ENCODE measurements around the gene WDR74. TPM values are rescaled to one million over a fixed set of nuclear protein-coding genes. Genes with fewer than 3 reads are reported as not detected.
A peak's percentile ranks its signal among the peaks of the same experiment; 100 is the strongest.

WDR74 gene
- total and polyA plus RNA-seq, 9 of the 15 experiments (the other 6 are each of a cell fraction or from before 2014, with no cell fraction given): 32.7 to 210 (median 114) TPM

DNA sequence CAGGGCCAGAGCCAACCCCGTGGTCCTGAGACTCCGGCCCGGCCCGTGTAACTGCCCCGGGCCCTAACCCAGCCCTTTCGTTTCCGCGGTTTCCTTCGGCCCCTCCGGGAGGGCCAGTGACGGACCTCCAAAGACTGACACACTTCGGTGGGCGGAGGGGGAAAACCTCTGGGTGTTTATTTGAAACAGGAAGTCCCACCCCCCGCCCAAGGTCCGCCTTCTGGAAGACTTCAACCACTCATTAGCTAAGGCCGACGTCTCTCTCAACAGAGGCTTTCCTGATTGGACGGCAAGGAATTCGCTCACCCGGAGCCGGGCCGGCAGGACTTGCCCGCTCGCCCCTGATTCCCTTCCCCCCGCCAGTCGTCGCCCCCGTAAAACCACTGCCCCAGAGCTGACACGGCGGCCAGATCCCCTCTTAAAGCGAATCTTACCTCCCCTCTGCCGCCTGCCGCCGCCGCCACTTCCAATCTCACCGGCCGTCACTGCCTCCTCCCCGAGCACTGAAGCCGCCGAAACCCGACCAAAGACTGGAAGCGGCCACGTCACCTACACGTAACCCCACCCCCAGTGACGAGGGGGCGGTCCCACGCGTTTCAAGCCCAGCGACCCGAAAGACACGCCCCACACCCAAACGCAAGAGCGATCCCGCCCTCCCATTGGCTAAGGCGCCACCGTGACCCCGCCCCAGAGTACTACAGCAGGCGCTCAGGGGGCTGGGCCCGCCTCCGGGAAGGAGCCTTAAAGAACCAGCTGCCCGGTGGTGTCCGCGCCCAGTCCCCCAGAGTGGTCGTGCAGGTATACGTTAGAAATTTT, 7.7 kb downstream of the WDR74 start, which contains the start of gene STX5:
STX5 (minus strand) TSS at position 532 of the 816 bp plus-strand sequence. CDS start 808 bp downstream, outside the sequence.
- peaks cover 5% of the 10 kb centered on the region; the same call in 1 of the 2 replicates for H4K20me1 ChIP-seq (replicated peaks; ENCODE audit: control insufficient read depth, insufficient read depth, low read length)
- H3K9me1 ChIP-seq (ENCODE audit: control insufficient read depth, insufficient read depth, low read length): no peaks in the 10 kb centered on the region
- ChIA-PET POLR2A (interaction anchor here (0.5 to 4.4 kb wide), 21 partner anchors 9 to 1947 kb away, joined by 3 to 97 read pairs (median 8); partner anchors contain the start of genes POLR2G, SLC3A2, WDR74 and ZBTB3), CTCF (ENCODE audit: low intra/inter-chr PET ratio) (no interaction called here)
- no peaks in the 10 kb centered on the region for H3K27me3 ChIP-seq (ENCODE audit: control insufficient read depth in 2 of 2, insufficient read depth in 2 of 2, low read length in 2 of 2)
- H3K4me3 ChIP-seq: peak within 1 kb of the TSS; percentile 94
- peak within 1 kb of the TSS; percentile 86 to 96 for H3K9ac ChIP-seq (ENCODE audit: insufficient read depth in 1 of 2, low read depth in 2 of 2, low read length in 2 of 2)
- H3K9me3 ChIP-seq (replicated peaks; ENCODE audit: control insufficient read depth, insufficient read depth, low read depth, low read length): no peaks in the 10 kb centered on the region
- WGBS (ENCODE audit: insufficient coverage, low coverage, missing lambda C conversion rate): 1% methylated on average over 63 of the region's 65 CpGs
- H3K36me3 ChIP-seq (ENCODE audit: control insufficient read depth, insufficient read depth, low read length): peaks cover 64% of the 10 kb centered on the region
- peaks cover 57% of the 10 kb centered on the region for H3K79me2 ChIP-seq (ENCODE audit: control insufficient read depth, insufficient read depth, low read length)
- peak; percentile 94 for ATAC-seq
- intact Hi-C loops (cut with micrococcal nuclease): loop anchor here (1.0 to 2.0 kb wide), 2 partner anchors 26 to 45 kb away; partner anchors contain the start of genes NXF1 and TMEM179B
- peak within 1 kb of the TSS; percentile 98 for H3K4me2 ChIP-seq (ENCODE audit: insufficient read depth, low read length)
- peak; percentile 98 for FAIRE-seq
- H3K27ac ChIP-seq (ENCODE audit: extremely low read depth, low read depth, low read length): peak within 1 kb of the TSS; percentile 98
- TSS peak; percentile 64 for BruUV-seq (replicated peaks)
- peak; percentile 94 to 99 (median 96) for DNase-seq (ENCODE audit: extremely low read depth in 1 of 4, low spot score in 3 of 4)
- H3K4me1 ChIP-seq (replicated peaks in 1 of 2; ENCODE audit: control insufficient read depth in 2 of 2, insufficient read depth in 2 of 2, low read length in 2 of 2): peaks cover 7 to 17% of the 10 kb centered on the region in 2 experiments; a peak in 4 of 5 replicates
- H2AFZ ChIP-seq (ENCODE audit: low read depth, low read length): peak within 1 kb of the TSS; percentile 96
- in situ Hi-C loops (cut with MboI): no loop called here
- TF ChIP-seq FOXJ2 (tag; IDR thresholded peaks at IDR 0.05) (no peak), GABPA (tag; conservative IDR thresholded peaks at IDR 0.05; ENCODE audit: low read depth) (peak; percentile 97), HMGN3 (IDR thresholded peaks at IDR 0.05; ENCODE audit: borderline replicate concordance, extremely low read depth, insufficient read length, low read depth, low read length) (peak; percentile 40), NFE2L1 (tag; IDR thresholded peaks at IDR 0.05; ENCODE audit: borderline replicate concordance, low read depth) (no peak), CHD4 (IDR thresholded peaks at IDR 0.05; ENCODE audit: insufficient read depth, insufficient replicate concordance, low read depth, low read length, poor library complexity, severe bottlenecking) (no peak), MYC (IDR thresholded peaks at IDR 0.05; ENCODE audit: low read depth, low read length) (no peak), MYC (CRISPR knock-in tag; IDR thresholded peaks at IDR 0.05; ENCODE audit: borderline replicate concordance, low read depth) (no peak), KDM5B (IDR thresholded peaks at IDR 0.05; ENCODE audit: insufficient replicate concordance, low read depth, low read length) (peak; percentile 56), ZNF263 (CRISPR knock-in tag; IDR thresholded peaks at IDR 0.05; ENCODE audit: borderline replicate concordance) (peak; percentile 54; the same call in 1 of the 2 replicates), ATF1 (CRISPR knock-in tag; IDR thresholded peaks at IDR 0.05) (peak; percentile 77), ATF1 (tag; IDR thresholded peaks at IDR 0.05) (peak; percentile 98), TBP (optimal IDR thresholded peaks at IDR 0.05; ENCODE audit: low read depth, low read length) (no peak)
- TF ChIP-seq, protein P1, sequence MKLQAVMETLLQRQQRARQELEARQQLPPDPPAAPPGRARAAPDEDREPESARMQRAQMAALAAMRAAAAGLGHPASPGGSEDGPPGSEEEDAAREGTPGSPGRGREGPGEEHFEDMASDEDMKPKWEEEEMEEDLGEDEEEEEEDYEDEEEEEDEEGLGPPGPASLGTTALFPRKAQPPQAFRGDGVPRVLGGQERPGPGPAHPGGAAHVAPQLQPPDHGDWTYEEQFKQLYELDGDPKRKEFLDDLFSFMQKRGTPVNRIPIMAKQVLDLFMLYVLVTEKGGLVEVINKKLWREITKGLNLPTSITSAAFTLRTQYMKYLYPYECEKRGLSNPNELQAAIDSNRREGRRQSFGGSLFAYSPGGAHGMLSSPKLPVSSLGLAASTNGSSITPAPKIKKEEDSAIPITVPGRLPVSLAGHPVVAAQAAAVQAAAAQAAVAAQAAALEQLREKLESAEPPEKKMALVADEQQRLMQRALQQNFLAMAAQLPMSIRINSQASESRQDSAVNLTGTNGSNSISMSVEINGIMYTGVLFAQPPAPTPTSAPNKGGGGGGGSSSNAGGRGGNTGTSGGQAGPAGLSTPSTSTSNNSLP (IDR thresholded peaks at IDR 0.05; ENCODE audit: borderline replicate concordance, low read depth, low read length): peak; percentile 52; the same call in 1 of the 2 replicates
- TF ChIP-seq, protein P2, sequence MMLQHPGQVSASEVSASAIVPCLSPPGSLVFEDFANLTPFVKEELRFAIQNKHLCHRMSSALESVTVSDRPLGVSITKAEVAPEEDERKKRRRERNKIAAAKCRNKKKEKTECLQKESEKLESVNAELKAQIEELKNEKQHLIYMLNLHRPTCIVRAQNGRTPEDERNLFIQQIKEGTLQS (IDR thresholded peaks at IDR 0.05): peak; percentile 75
- TF ChIP-seq, protein P2 (CRISPR knock-in tag; conservative IDR thresholded peaks at IDR 0.05): no peak; the same call in 1 of the 2 replicates

Measured in K562 (cell line).